ENCODE results near the gene EIF4G3.

DNA sequence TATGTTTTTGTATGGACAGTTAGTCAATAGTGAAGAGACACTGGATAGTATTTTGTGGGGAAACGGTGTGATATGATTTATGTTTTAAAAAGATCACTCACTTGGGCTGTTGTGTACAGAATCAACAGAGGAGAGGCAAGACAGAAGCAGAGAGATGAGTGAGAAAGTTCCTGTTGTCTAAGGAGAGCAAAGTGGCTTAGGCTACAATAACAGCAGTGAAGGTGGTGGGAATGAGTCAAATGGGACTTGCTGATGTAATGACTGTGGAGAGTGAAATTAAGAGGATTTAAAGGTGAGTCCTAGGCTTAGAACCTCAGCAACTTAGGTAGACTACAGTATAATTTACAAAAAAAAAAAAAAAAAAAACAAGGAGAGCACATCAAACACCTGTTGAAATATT lies 220.4 kb downstream of the EIF4G3 start:
- TF ChIP-seq EZH2 (IDR thresholded peaks at IDR 0.05) (no peak), POLR2AphosphoS5 (IDR thresholded peaks at IDR 0.05; ENCODE audit: borderline replicate concordance, low read depth, low read length) (no peak)

All from SK-N-MC (cell line).